Measurements from ENCODE around the gene ABHD8.
"Not testable (repeated sequence)": the region's sequence is repeated elsewhere in the genome, so short reads cannot be mapped to it uniquely, and the experiment has no call there.

Gene ABHD8

GRCh38 chr19:17296976-17297375 lies 6.2 kb downstream of the ABHD8 start:
- no peak for DNase-seq (ENCODE audit: low spot score)

DNA sequence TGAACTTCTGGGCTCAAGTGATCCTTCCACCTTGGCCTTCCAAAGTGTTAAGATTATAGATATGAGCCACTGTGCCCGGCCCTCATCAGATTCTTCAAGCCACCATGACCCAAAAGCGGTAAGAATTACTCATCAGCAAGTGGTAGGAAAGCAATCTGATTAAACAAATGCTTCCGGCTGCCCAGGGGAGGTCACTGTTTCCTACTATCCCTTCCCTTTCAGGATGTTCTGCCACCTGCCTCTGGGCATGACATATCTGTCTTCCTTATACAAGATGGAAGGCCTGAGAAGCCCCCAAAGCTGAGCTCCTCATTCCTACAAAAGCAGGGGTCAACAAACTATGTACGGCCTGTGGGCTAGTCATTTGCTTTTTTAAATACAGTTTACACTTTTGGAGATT lies 7.0 kb downstream of the ABHD8 start:
- DNase-seq (ENCODE audit: low spot score), result no peak

GRCh38 chr19:17295551-17295950 lies 7.7 kb downstream of the ABHD8 start:
- DNase-seq (ENCODE audit: low spot score), result not testable (repeated sequence)

DNA sequence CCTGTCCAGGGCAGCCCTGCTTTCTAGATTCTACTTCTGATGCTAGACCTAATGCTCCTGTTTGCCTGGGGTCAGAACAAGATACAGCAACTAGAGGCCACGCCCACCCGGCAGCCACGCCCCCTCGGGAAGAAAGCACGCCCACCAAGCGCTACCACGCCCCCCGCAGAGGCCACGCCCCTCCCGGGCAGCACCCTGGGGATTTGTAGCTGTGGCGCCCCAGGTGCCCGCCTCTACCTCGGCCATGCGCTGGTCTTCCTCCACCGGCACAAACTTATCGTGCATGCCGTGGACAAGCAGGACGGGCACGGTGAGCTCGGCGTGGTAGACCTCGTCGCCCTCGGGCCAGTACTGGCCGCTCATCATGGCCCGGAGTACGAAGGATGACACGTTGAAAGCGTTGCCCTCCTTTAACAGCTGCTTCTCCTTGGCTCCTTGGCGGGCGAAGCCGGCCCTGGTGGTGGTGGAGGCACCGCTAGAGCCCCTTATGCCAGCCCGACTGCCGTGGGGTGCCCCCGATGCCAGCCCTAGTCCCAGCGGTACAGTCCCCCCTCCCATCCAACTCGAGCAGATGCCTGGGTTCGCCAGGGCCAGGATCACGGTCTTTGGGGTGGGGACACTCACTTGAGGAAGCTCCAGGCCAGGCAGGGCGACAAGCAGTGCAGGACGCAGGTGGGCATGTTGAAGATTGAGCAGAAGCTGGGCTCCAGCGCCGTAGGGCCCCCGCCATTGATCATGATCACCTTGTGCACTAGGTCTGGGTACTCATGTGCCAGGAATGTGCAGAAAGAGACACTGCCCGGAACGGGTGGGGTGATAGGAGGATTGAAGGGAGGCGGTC lies 9.0 kb downstream of the ABHD8 start:
- peak; percentile 21 for DNase-seq (ENCODE audit: low spot score)

GRCh38 chr19:17293605-17294004 lies 9.6 kb downstream of the ABHD8 start:
- DNase-seq (ENCODE audit: low spot score), result no peak

DNA sequence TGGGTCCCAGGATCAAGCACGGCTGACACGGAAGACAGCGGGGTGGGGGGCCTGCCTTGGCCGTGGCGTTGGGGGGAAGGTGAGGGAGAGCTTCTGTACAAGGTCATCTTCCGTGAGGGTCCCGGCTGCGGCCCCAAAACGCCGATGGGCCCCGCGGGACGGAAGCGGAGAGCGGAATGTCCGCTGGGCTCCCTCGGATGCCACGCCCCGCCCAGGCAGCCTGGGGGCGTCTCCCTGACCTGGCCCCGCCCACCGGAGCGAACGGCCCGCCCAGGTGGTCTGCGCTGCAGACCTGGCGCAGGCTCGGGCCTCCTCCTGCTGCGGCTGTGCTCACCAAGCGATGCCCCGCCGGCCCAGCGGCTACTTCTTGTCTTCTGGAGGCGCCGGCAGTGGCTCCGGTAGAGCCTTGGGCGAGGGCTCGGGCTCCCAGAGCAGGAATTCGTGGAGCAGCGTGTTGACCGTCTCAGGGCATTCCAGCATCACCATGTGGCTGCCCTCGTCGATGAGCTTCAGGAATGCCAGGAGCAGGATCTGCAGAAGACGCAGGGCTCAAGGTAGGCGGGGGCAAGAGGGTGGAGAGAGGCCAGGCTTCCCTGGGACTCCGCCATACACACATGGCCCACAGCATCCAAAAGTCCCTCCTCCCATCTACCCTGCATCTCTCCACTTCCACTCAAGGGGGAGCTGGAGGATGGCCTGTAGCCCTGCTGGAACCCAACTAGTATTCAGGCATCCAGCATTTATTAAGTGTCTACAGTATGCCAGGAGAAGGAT lies 10.7 kb downstream of the ABHD8 start:
- DNase-seq (ENCODE audit: low spot score), result peak; percentile 80

- DNase-seq (ENCODE audit: low spot score), result no peak
Observed at GRCh38 chr19:17289489-17289888, 13.7 kb downstream of the ABHD8 start.

DNA sequence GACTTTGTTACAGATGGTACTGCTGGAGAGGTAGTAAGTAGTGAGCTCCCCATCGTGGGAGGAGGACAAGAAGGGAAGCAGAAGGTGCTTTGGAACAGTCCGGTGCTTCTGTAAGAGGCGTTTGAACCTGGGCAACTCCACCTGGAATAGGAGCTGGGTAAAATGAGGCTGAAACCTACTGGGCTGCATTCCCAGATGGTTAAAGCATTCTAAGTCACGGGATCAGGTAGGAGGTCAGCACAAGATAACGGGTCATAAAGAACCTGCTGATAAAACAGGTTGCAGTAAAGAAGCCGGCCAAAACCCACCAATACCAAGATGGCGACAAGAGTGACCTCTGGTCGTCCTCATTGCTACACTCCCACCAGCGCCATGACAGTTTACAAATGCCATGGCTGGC lies 16.5 kb downstream of the ABHD8 start:
- DNase-seq (ENCODE audit: low spot score), result no peak

DNA sequence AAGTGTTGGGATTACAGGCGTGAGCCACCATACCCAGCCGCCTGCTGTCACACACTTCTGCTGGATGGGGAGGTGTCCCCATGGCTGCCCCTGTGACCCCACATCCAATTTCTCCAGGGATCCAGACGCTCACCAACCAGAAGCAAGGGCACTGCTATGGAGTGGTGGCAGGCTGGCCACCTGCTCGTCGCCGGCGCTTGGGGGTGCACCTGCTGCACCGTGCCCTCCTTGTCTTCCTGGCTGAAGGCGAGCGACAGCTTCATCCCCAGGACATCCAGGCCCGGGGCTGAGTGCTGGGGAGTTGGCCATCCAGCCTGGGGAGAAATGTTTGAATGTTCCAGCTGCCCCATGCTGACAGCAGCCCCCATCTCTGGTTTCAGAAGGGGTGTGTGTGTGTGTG lies 17.0 kb downstream of the ABHD8 start:
- no peak for DNase-seq (ENCODE audit: low spot score)

DNA sequence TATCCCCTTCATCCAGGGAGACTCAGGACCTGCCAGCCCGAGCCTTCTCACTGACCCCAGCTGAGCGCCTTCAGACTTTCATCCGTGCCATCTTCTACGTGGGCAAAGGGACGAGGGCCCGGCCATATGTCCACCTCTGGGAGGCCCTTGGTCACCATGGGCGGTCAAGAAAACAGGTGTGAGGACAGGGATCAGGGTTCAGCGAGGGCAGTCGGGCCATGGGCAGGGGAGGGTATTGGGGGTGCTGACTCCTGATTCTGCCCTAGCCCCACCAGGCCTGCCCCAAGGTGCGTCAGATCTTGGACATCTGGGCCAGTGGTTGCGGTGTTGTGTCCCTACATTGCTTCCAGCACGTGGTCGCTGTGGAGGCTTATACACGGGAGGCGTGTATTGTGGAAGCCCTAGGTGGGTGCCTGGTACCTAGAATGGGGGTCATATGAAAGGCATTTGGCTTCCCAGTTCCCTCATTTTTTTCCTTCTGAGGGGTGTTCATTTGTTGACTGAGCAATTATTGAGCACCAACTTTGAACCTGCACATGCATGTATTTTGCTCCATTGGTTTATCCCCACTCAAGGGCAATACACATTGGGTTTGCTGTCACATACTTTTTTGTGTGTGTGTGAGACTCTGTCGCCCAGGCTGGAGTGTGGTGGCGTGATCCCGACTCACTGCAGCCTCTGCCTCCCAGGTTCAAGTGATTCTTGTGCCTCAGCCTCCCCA lies 17.6 kb downstream of the ABHD8 start:
- DNase-seq (ENCODE audit: low spot score), result no peak

DNA sequence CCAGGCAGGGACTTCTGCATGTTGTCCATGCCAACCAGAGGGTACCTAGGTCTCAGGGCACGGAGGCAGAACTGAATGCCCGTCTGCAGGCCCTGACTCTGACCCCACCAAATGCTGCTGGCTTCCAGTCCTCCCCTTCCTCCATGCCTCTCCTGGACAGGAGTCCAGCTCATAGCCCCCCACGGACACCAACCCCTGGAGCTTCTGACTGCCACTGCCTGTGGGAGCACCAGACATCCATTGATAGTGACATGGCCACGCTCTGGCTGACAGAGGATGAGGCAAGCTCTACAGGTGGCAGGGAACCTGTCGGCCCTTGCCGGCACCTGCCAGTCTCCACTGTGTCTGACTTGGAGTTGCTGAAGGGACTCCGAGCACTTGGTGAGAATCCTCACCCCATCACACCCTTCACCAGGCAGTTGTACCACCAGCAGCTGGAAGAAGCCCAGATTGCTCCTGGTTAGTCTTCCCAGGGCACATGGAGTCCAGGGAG lies 19.7 kb downstream of the ABHD8 start:
- DNase-seq (ENCODE audit: low spot score), result no peak

- DNase-seq (ENCODE audit: low spot score), result peak; percentile 72
Observed at GRCh38 chr19:17282488-17283125, 20.6 kb downstream of the ABHD8 start.

- no peak for DNase-seq (ENCODE audit: low spot score)
Observed at GRCh38 chr19:17281391-17282304, 21.6 kb downstream of the ABHD8 start, which contains the start of gene ANKLE1. ANKLE1 (plus strand) TSS chr19:17281901; CDS start chr19:17281921, 20 bp downstream.

DNA sequence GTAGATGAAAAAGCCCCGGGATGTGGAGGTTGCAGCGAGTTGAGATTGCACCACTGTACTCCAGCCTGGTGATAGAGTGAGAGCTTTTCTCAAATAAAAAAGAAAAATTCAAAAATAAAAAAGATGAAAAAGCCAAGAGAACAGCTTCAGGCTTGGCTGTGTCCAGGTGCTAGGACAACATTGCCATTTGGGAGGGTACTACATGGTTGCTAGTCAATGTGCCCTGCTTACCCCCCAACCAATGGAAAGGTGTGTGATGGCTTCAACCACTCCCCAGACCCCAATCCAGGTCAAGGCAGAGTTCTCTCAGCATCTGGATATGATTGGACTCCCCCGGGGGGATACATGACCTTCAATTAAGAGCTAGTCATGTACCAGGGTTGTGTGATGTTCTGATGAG lies 23.8 kb downstream of the ABHD8 start:
- DNase-seq (ENCODE audit: low spot score), result no peak

- no peak for DNase-seq (ENCODE audit: low spot score)
Observed at GRCh38 chr19:17275441-17276175, 27.6 kb downstream of the ABHD8 start.

- DNase-seq (ENCODE audit: low spot score), result not testable (repeated sequence)
Observed at GRCh38 chr19:17274892-17275291, 28.3 kb downstream of the ABHD8 start.

GRCh38 chr19:17268754-17269153 lies 34.5 kb downstream of the ABHD8 start:
- DNase-seq (ENCODE audit: low spot score), result no peak

DNA sequence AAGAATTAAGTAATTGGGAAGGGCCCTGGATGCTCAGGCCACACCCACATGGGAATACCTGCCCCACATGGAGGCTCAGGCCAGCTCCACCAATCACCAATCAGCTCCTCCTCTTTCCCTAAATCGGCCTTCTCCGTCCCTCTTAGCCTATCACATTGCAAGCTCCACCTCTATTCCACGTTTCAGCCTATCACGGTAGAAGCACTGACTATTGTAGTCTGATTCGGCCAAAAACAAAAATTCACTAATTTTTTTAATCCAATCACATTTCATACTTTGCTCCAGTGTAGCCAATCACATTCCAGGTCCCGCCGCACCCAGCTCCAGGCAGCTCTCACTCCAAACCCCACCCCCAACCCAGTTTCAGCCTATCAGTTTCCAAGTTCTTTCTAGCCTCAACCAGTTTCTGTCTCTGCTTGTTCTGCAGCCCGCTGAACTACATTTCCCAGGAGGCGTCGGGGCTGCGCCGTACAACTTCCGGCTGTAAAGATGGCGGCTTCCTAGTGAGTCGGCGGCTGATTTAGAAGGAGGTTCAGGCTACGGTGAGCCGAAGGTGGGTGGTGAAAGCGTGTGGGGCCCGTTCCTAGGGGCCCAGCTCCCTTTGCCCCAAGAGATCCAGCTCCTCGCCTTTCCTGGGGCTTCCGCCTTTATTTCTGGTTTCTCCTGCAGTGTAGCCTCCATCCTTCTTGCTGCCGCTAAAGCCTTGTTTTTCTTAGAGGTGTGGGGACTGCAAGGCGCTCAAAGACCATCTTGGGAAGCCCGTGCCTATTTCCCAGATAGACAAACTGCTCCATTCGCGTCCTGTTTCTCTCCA lies 36.0 kb downstream of the ABHD8 start, which contains the start of gene BABAM1:
Gene BABAM1, plus strand, starts transcription at position 469 of the 814 bp plus-strand sequence. CDS start 1,364 bp downstream, outside the sequence.
- DNase-seq (ENCODE audit: low spot score), result peak; percentile 97

DNA sequence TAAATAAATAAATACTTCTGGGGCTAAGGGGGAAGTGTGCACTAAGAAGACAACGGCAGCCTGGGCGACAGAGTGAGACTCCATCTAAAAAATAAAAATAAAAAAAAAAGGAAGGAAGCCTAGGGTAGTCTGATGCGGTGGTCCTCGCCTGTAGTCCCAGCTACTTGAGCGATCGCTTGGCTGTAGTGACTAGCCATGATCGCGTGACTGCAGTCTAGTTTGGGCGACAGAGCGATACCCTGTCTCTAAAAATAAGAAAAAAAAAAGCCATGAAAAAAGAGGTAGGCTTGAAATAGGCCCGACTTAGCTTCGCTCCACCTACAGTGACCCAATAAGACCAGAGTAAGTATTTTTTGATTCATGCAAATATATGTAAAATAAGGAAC lies 36.6 kb downstream of the ABHD8 start:
- DNase-seq (ENCODE audit: low spot score), result no peak
